GM19468 (cell line): ENCODE results near the gene TNXB.
"Not testable (repeated sequence)": the region's sequence is repeated elsewhere in the genome, so short reads cannot be mapped to it uniquely, and the experiment has no call there.

Experiments used
- ATAC-seq: cut with Tn5 transposase; IDR thresholded peaks from one replicate; pipeline ENCODE4 v1.9.1; 2021; ENCODE audit warnings: mild to moderate bottlenecking, moderate library complexity, moderate number of reproducible peaks; ENCODE audit not compliant: unreplicated experiment; ENCODE audit errors: extremely low read depth

The TNXB gene

GRCh38 chr6:32043589-32044380 lies 65.4 kb downstream of the TNXB start:
- not testable (repeated sequence) for ATAC-seq

- not testable (repeated sequence) for ATAC-seq
Observed at GRCh38 chr6:32042276-32042675, 66.9 kb downstream of the TNXB start.

GRCh38 chr6:32041385-32041784 lies 67.8 kb downstream of the TNXB start:
- not testable (repeated sequence) for ATAC-seq

GRCh38 chr6:32041050-32041321 lies 68.2 kb downstream of the TNXB start:
- not testable (repeated sequence) for ATAC-seq

- ATAC-seq = not testable (repeated sequence)
Observed at GRCh38 chr6:32040299-32041049, 68.7 kb downstream of the TNXB start.

- ATAC-seq = not testable (repeated sequence)
Observed at GRCh38 chr6:32039321-32040274, 69.5 kb downstream of the TNXB start.

- not testable (repeated sequence) for ATAC-seq
Observed at GRCh38 chr6:32038878-32039277, 70.3 kb downstream of the TNXB start.

GRCh38 chr6:32037598-32038524 lies 71.3 kb downstream of the TNXB start, which contains the start of gene CYP21A2:
CYP21A2 (plus strand) TSS chr6:32038415; CDS start chr6:32038423, 8 bp downstream.
- ATAC-seq = not testable (repeated sequence)

GRCh38 chr6:32037136-32037535 lies 72.0 kb downstream of the TNXB start:
- not testable (repeated sequence) for ATAC-seq

GRCh38 chr6:32035283-32036013 lies 73.7 kb downstream of the TNXB start:
- ATAC-seq = not testable (repeated sequence)

GRCh38 chr6:32029553-32029952 lies 79.6 kb downstream of the TNXB start:
- not testable (repeated sequence) for ATAC-seq

- ATAC-seq = not testable (repeated sequence)
Observed at GRCh38 chr6:32028631-32029030, 80.5 kb downstream of the TNXB start.

- ATAC-seq = not testable (repeated sequence)
Observed at GRCh38 chr6:32022100-32022499, 87.0 kb downstream of the TNXB start.

- ATAC-seq = not testable (repeated sequence)
Observed at GRCh38 chr6:32014547-32014946, 94.6 kb downstream of the TNXB start, which contains the start of gene C4B. C4B (plus strand) TSS chr6:32014795; CDS start chr6:32014846, 51 bp downstream.

- ATAC-seq = not testable (repeated sequence)
Observed at GRCh38 chr6:32013738-32014137, 95.4 kb downstream of the TNXB start.

- ATAC-seq = not testable (repeated sequence)
Observed at GRCh38 chr6:32012941-32013617, 96.1 kb downstream of the TNXB start.

- not testable (repeated sequence) for ATAC-seq
Observed at GRCh38 chr6:32010856-32011530, 98.1 kb downstream of the TNXB start.
